ENCODE measurements around the gene NIPSNAP3A.

GRCh38 chr9:104787306-104788015, 40.0 kb downstream of the NIPSNAP3A start:
- no peak for TF ChIP-seq TCF7L2 (IDR thresholded peaks at IDR 0.05; ENCODE audit: low read depth, low read length)
- TF ChIP-seq, protein P1, sequence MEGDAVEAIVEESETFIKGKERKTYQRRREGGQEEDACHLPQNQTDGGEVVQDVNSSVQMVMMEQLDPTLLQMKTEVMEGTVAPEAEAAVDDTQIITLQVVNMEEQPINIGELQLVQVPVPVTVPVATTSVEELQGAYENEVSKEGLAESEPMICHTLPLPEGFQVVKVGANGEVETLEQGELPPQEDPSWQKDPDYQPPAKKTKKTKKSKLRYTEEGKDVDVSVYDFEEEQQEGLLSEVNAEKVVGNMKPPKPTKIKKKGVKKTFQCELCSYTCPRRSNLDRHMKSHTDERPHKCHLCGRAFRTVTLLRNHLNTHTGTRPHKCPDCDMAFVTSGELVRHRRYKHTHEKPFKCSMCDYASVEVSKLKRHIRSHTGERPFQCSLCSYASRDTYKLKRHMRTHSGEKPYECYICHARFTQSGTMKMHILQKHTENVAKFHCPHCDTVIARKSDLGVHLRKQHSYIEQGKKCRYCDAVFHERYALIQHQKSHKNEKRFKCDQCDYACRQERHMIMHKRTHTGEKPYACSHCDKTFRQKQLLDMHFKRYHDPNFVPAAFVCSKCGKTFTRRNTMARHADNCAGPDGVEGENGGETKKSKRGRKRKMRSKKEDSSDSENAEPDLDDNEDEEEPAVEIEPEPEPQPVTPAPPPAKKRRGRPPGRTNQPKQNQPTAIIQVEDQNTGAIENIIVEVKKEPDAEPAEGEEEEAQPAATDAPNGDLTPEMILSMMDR (IDR thresholded peaks at IDR 0.05): no peak
- TF ChIP-seq POLR2AphosphoS5 (IDR thresholded peaks at IDR 0.05; ENCODE audit: low read depth, low read length): no peak
- TF ChIP-seq, protein P2, sequence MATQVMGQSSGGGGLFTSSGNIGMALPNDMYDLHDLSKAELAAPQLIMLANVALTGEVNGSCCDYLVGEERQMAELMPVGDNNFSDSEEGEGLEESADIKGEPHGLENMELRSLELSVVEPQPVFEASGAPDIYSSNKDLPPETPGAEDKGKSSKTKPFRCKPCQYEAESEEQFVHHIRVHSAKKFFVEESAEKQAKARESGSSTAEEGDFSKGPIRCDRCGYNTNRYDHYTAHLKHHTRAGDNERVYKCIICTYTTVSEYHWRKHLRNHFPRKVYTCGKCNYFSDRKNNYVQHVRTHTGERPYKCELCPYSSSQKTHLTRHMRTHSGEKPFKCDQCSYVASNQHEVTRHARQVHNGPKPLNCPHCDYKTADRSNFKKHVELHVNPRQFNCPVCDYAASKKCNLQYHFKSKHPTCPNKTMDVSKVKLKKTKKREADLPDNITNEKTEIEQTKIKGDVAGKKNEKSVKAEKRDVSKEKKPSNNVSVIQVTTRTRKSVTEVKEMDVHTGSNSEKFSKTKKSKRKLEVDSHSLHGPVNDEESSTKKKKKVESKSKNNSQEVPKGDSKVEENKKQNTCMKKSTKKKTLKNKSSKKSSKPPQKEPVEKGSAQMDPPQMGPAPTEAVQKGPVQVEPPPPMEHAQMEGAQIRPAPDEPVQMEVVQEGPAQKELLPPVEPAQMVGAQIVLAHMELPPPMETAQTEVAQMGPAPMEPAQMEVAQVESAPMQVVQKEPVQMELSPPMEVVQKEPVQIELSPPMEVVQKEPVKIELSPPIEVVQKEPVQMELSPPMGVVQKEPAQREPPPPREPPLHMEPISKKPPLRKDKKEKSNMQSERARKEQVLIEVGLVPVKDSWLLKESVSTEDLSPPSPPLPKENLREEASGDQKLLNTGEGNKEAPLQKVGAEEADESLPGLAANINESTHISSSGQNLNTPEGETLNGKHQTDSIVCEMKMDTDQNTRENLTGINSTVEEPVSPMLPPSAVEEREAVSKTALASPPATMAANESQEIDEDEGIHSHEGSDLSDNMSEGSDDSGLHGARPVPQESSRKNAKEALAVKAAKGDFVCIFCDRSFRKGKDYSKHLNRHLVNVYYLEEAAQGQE (IDR thresholded peaks at IDR 0.05; ENCODE audit: insufficient read depth in 1 of 2, low read depth in 2 of 2, low read length in 1 of 2): no peak
- no peak for TF ChIP-seq SIN3A (IDR thresholded peaks at IDR 0.05; ENCODE audit: borderline replicate concordance, insufficient read depth, low read depth, low read length)

Data from Panc1 (cell line).